ENCODE data around the gene SLFN11. TPM values are rescaled to one million over a fixed set of nuclear protein-coding genes. Genes with fewer than 3 reads are reported as not detected.
"Not testable (repeated sequence)": the region's sequence is repeated elsewhere in the genome, so short reads cannot be mapped to it uniquely, and the experiment has no call there.

Gene SLFN11
- total RNA-seq (6.3 and 8.3 TPM in 2 replicates), polyA plus RNA-seq (1.4 and 2.5 TPM in 2 replicates)

GRCh38 chr17:35373534-35373983 is at the start of gene SLFN11:
SLFN11 (minus strand) TSS chr17:35373621; CDS start chr17:35363807, 9,814 bp downstream.
- Histone ChIP-seq H3K27ac (peak within 1 kb of the TSS; percentile 49), H3K79me2 (no peaks in the 10 kb centered on the region), H3K27me3 (peaks cover 60% of the 10 kb centered on the region), H3K9me3 (ENCODE audit: low read depth) (no peaks in the 10 kb centered on the region), H3K4me1 (ENCODE audit: insufficient read depth) (peaks cover 3% of the 10 kb centered on the region), H4K20me1 (ENCODE audit: insufficient read depth, poor library complexity, severe bottlenecking) (no peaks in the 10 kb centered on the region), H2AFZ (peak within 1 kb of the TSS; percentile 71), H3K9me2 (replicated peaks; ENCODE audit: insufficient read depth) (no peaks in the 10 kb centered on the region), H3K4me3 (peak within 1 kb of the TSS; percentile 42), H3K4me2 (peak within 1 kb of the TSS; percentile 94), H3K36me3 (replicated peaks; ENCODE audit: insufficient read depth, low read depth) (no peaks in the 10 kb centered on the region)
- WGBS (ENCODE audit: low lambda C conversion rate, missing lambda C conversion rate): 2% methylated on average over 22 of the region's 22 CpGs
- no peak for TF ChIP-seq CTCF (IDR thresholded peaks at IDR 0.05; ENCODE audit: poor library complexity)
- no peak for TF ChIP-seq EZH2 (IDR thresholded peaks at IDR 0.05; ENCODE audit: borderline replicate concordance)
- no peak for TF ChIP-seq EZH2phosphoT487 (IDR thresholded peaks at IDR 0.05; ENCODE audit: low read depth, severe bottlenecking, unreplicated experiment)
- peak; percentile 59 for DNase-seq (ENCODE audit: low spot score)

GRCh38 chr17:35421069-35421468 is 47.6 kb upstream of the SLFN11 start:
- not testable (repeated sequence) for H3K79me2 ChIP-seq; DNase-seq (ENCODE audit: low spot score); H3K36me3 ChIP-seq (replicated peaks; ENCODE audit: insufficient read depth, low read depth)

GRCh38 chr17:35416659-35417058 is 43.2 kb upstream of the SLFN11 start:
- no peaks in the 10 kb centered on the region for H4K20me1 ChIP-seq (ENCODE audit: insufficient read depth, poor library complexity, severe bottlenecking)
- 98% methylated on average over 2 of the region's 2 CpGs for WGBS (ENCODE audit: low lambda C conversion rate, missing lambda C conversion rate)
- no peaks in the 10 kb centered on the region for H3K27me3 ChIP-seq
- H3K4me1 ChIP-seq (ENCODE audit: insufficient read depth): no peaks in the 10 kb centered on the region
- no peaks in the 10 kb centered on the region for H3K79me2 ChIP-seq
- no peak overlapping the region for H2AFZ ChIP-seq
- no peak overlapping the region for H3K27ac ChIP-seq
- no peak for DNase-seq (ENCODE audit: low spot score)
- TF ChIP-seq EZH2phosphoT487 (IDR thresholded peaks at IDR 0.05; ENCODE audit: low read depth, severe bottlenecking, unreplicated experiment) (no peak), CTCF (IDR thresholded peaks at IDR 0.05; ENCODE audit: poor library complexity) (no peak), EZH2 (IDR thresholded peaks at IDR 0.05; ENCODE audit: borderline replicate concordance) (no peak)
- no peaks in the 10 kb centered on the region for H3K9me2 ChIP-seq (replicated peaks; ENCODE audit: insufficient read depth)
- H3K4me2 ChIP-seq: no peak overlapping the region
- H3K4me3 ChIP-seq: no peak overlapping the region
- no peaks in the 10 kb centered on the region for H3K36me3 ChIP-seq (replicated peaks; ENCODE audit: insufficient read depth, low read depth)
- H3K9me3 ChIP-seq (ENCODE audit: low read depth): no peaks in the 10 kb centered on the region

More at GRCh38 chr17:35421069-35421468, 47.6 kb upstream of the SLFN11 start:
- H4K20me1 ChIP-seq (ENCODE audit: insufficient read depth, poor library complexity, severe bottlenecking); H2AFZ ChIP-seq; H3K4me3 ChIP-seq; H3K4me1 ChIP-seq (ENCODE audit: insufficient read depth); H3K4me2 ChIP-seq; H3K9me3 ChIP-seq (ENCODE audit: low read depth); H3K27ac ChIP-seq; H3K9me2 ChIP-seq (replicated peaks; ENCODE audit: insufficient read depth); H3K27me3 ChIP-seq: not testable (repeated sequence)
- 94% methylated on average over 9 of the region's 9 CpGs for WGBS (ENCODE audit: low lambda C conversion rate, missing lambda C conversion rate)

GRCh38 chr17:35414707-35415106 is 41.3 kb upstream of the SLFN11 start:
- not testable (repeated sequence) for H3K9me2 ChIP-seq (replicated peaks; ENCODE audit: insufficient read depth); H4K20me1 ChIP-seq (ENCODE audit: insufficient read depth, poor library complexity, severe bottlenecking); H3K4me2 ChIP-seq; H3K27ac ChIP-seq; H3K27me3 ChIP-seq; DNase-seq (ENCODE audit: low spot score); H3K79me2 ChIP-seq; H2AFZ ChIP-seq; H3K4me3 ChIP-seq; H3K9me3 ChIP-seq (ENCODE audit: low read depth); H3K36me3 ChIP-seq (replicated peaks; ENCODE audit: insufficient read depth, low read depth); H3K4me1 ChIP-seq (ENCODE audit: insufficient read depth)
- 98% methylated on average over 2 of the region's 2 CpGs for WGBS (ENCODE audit: low lambda C conversion rate, missing lambda C conversion rate)

All from hepatocyte (in vitro differentiated cells).